Measurements from ENCODE around the gene MARCHF6. TPM values are rescaled to one million over a fixed set of nuclear protein-coding genes. Genes with fewer than 3 reads are reported as not detected.
"Not testable (repeated sequence)": the region's sequence is repeated elsewhere in the genome, so short reads cannot be mapped to it uniquely, and the experiment has no call there.

MARCHF6 gene
- total and polyA plus RNA-seq, 11 donors = 39.3 to 192 (median 159) TPM

GRCh38 chr5:10339058-10339811, 14.3 kb upstream of the MARCHF6 start:
- H3K27me3 ChIP-seq = peaks cover 0 to 4% (median 0%) of the 10 kb centered on the region in 9 donors
- no peak overlapping the region for H3K4me3 ChIP-seq
- intact Hi-C loops (cut with DNase I) = loop anchor here in 1 of 10 donors (10.0 kb wide), 1 partner anchor 54 kb away; no protein-coding TSS in a partner anchor
- peak in 1 of 4 donors; percentile 22 for ATAC-seq
- 69 to 76% (median 72%) methylated on average over 14 to 19 of the region's 19 CpGs for WGBS, 4 donors
- peaks cover 0 to 5% (median under 1%) of the 10 kb centered on the region in 12 donors for H3K4me1 ChIP-seq
- no peak for TF ChIP-seq POLR2A (IDR thresholded peaks at IDR 0.05)
- no peaks in the 10 kb centered on the region for H3K9me3 ChIP-seq
- DNase-seq = no peak
- H3K27ac ChIP-seq = no peak overlapping the region
- H3K36me3 ChIP-seq = no peaks in the 10 kb centered on the region

GRCh38 chr5:10339958-10340357, 13.5 kb upstream of the MARCHF6 start:
- Histone ChIP-seq H3K27ac (no peak overlapping the region), H3K4me1 (peaks cover 0 to 5% (median 0%) of the 10 kb centered on the region in 12 donors), H3K4me3 (no peak overlapping the region), H3K9me3 (no peaks in the 10 kb centered on the region), H3K36me3 (no peaks in the 10 kb centered on the region), H3K27me3 (no peaks in the 10 kb centered on the region)
- intact Hi-C loops (cut with DNase I) = loop anchor here in 1 of 10 donors (10.0 kb wide), 1 partner anchor 55 kb away; no protein-coding TSS in a partner anchor
- DNase-seq (no peak), ATAC-seq (no peak)
- TF ChIP-seq POLR2A (IDR thresholded peaks at IDR 0.05) (no peak), CTCF (IDR thresholded peaks at IDR 0.05) (no peak)
- 82 to 86% (median 84%) methylated on average over 3 of the region's 3 CpGs for WGBS, 4 donors

GRCh38 chr5:10343486-10343885, 10.0 kb upstream of the MARCHF6 start:
- no peaks in the 10 kb centered on the region for H3K4me1 ChIP-seq
- no peak overlapping the region for H3K4me3 ChIP-seq
- H3K9me3 ChIP-seq = no peaks in the 10 kb centered on the region
- WGBS, 4 donors = 90 to 98% (median 93%) methylated on average over 4 of the region's 4 CpGs
- intact Hi-C loops (cut with DNase I) = no loop called here
- no peak for ATAC-seq
- H3K27ac ChIP-seq = no peak overlapping the region
- TF ChIP-seq POLR2A (IDR thresholded peaks at IDR 0.05) = no peak
- no peak for TF ChIP-seq CTCF (IDR thresholded peaks at IDR 0.05)
- H3K27me3 ChIP-seq = no peaks in the 10 kb centered on the region
- no peaks in the 10 kb centered on the region for H3K36me3 ChIP-seq
- no peak for DNase-seq

- H3K4me3 ChIP-seq; H3K36me3 ChIP-seq; H3K27me3 ChIP-seq; DNase-seq; H3K9me3 ChIP-seq; ATAC-seq; H3K4me1 ChIP-seq; intact Hi-C loops (cut with DNase I); H3K27ac ChIP-seq: not testable (repeated sequence)
- WGBS, 4 donors = 96 to 99% (median 97%) methylated on average over 5 of the region's 5 CpGs
These were observed 8.9 kb upstream of the MARCHF6 start for GRCh38 chr5:10344461-10345106.

- no peak overlapping the region for H3K27ac ChIP-seq
- ATAC-seq (no peak), DNase-seq (peak in 1 of 5 donors; percentile 11)
- peaks cover 0 to 1% (median 0%) of the 10 kb centered on the region in 9 donors for H3K27me3 ChIP-seq
- WGBS, 4 donors = 76 to 96% (median 91%) methylated on average over 2 of the region's 2 CpGs
- no peak overlapping the region for H3K4me3 ChIP-seq
- no peaks in the 10 kb centered on the region for H3K36me3 ChIP-seq
- intact Hi-C loops (cut with DNase I) = no loop called here
- TF ChIP-seq POLR2A (IDR thresholded peaks at IDR 0.05) = no peak
- no peak for TF ChIP-seq CTCF (IDR thresholded peaks at IDR 0.05)
- H3K4me1 ChIP-seq = peaks cover 0 to 20% (median 13%) of the 10 kb centered on the region in 12 donors
- H3K9me3 ChIP-seq = no peaks in the 10 kb centered on the region
These were observed 5.2 kb upstream of the MARCHF6 start for GRCh38 chr5:10348258-10348657.

Data from heart left ventricle (tissue), 16 donors.